H9 (cell line): ENCODE results near the gene PHF20. TPM values are rescaled to one million over a fixed set of nuclear protein-coding genes. Genes with fewer than 3 reads are reported as not detected.

Experiments
- DNase-seq: peaks from one replicate; pipeline ENCODE4 v3.0.0-alpha.2; 2017
- H2AFZ ChIP-seq: one replicate; pipeline ENCODE4 v1.6.1; 2013; ENCODE audit warnings: mild to moderate bottlenecking, low read length, control low read depth, moderate library complexity
- H2AK5ac ChIP-seq: 2 replicates; pipeline ENCODE4 v1.6.1; 2013; ENCODE audit warnings: low read length, control low read depth, mixed read lengths; ENCODE audit not compliant: insufficient read length
- H2BK120ac ChIP-seq: one replicate; pipeline ENCODE4 v1.6.1; 2013; ENCODE audit warnings: low read depth, mild to moderate bottlenecking, low read length, control low read depth, inconsistent platforms; ENCODE audit not compliant: poor library complexity, severe bottlenecking
- H2BK12ac ChIP-seq: 2 replicates; pipeline ENCODE4 v1.6.1; 2013; ENCODE audit warnings: low read length, control low read depth, mixed read lengths, low read depth; ENCODE audit not compliant: insufficient read length
- H2BK15ac ChIP-seq: 2 replicates; pipeline ENCODE4 v1.6.1; 2013; ENCODE audit warnings: low read depth, low read length, control low read depth
- H2BK20ac ChIP-seq: one replicate; pipeline ENCODE4 v1.6.1; 2013; ENCODE audit warnings: low read depth, mild to moderate bottlenecking, low read length, control low read depth, inconsistent platforms; ENCODE audit not compliant: poor library complexity, severe bottlenecking
- H2BK5ac ChIP-seq: 2 replicates; pipeline ENCODE4 v1.6.1; 2013; ENCODE audit warnings: low read length, control low read depth, mixed read lengths; ENCODE audit not compliant: insufficient read length
- H3K14ac ChIP-seq: 2 replicates; pipeline ENCODE4 v1.6.1; 2013; ENCODE audit warnings: low read length, control low read depth; ENCODE audit not compliant: insufficient read depth
- H3K18ac ChIP-seq: 2 replicates; pipeline ENCODE4 v1.6.1; 2013; ENCODE audit warnings: low read depth, mild to moderate bottlenecking, mixed read lengths, low read length, control low read depth; ENCODE audit not compliant: insufficient read length
- H3K23ac ChIP-seq: 2 replicates; pipeline ENCODE4 v1.6.1; 2013; ENCODE audit warnings: low read length, control low read depth, mixed read lengths, low read depth; ENCODE audit not compliant: insufficient read length
- H3K23me2 ChIP-seq: 2 replicates; pipeline ENCODE4 v1.6.1; 2013; ENCODE audit warnings: low read depth, mild to moderate bottlenecking, mixed read lengths, low read length, control low read depth; ENCODE audit not compliant: insufficient read length, poor library complexity, severe bottlenecking
- H3K27ac ChIP-seq: 2 replicates; pipeline ENCODE4 v1.5.1; 2013; ENCODE audit warnings: low read length, control low read depth, mixed read lengths, low read depth; ENCODE audit not compliant: insufficient read length
- H3K27me3 ChIP-seq: 2 replicates; pipeline ENCODE4 v1.6.1; 2013; ENCODE audit warnings: low read length, control low read depth, inconsistent platforms; ENCODE audit not compliant: insufficient read depth
- H3K4ac ChIP-seq: 2 replicates; pipeline ENCODE4 v1.6.1; 2013; ENCODE audit warnings: low read depth, mild to moderate bottlenecking, control low read depth, inconsistent platforms, low read length, moderate library complexity
- H3K4me1 ChIP-seq: 2 replicates; pipeline ENCODE4 v1.6.1; 2013; ENCODE audit warnings: low read length, control low read depth, inconsistent platforms; ENCODE audit not compliant: insufficient read depth
- H3K4me2 ChIP-seq: 2 replicates; pipeline ENCODE4 v1.6.1; 2013; ENCODE audit warnings: low read length, control low read depth, mixed read lengths; ENCODE audit not compliant: insufficient read length, insufficient read depth
- H3K56ac ChIP-seq: 2 replicates; pipeline ENCODE4 v1.6.1; 2013; ENCODE audit warnings: low read depth, mild to moderate bottlenecking, mixed read lengths, low read length, control low read depth; ENCODE audit not compliant: insufficient read length
- H3K79me1 ChIP-seq: 2 replicates; pipeline ENCODE4 v1.6.1; 2013; ENCODE audit warnings: low read depth, mild to moderate bottlenecking, moderate library complexity, low read length, control low read depth, inconsistent platforms; ENCODE audit not compliant: insufficient read depth, poor library complexity, severe bottlenecking
- H3K79me2 ChIP-seq: 2 replicates; pipeline ENCODE4 v1.6.1; 2013; ENCODE audit warnings: low read length, control low read depth, inconsistent platforms; ENCODE audit not compliant: insufficient read depth
- H3K9ac ChIP-seq: 2 replicates; pipeline ENCODE4 v1.6.1; 2013; ENCODE audit warnings: low read length, control low read depth, mixed read lengths; ENCODE audit not compliant: insufficient read length; ENCODE audit errors: extremely low read depth
- H3K9me3 ChIP-seq: one replicate; pipeline ENCODE4 v1.6.1; 2013; ENCODE audit warnings: low read depth, low read length, inconsistent platforms; ENCODE audit not compliant: control insufficient read depth
- H3T11ph ChIP-seq: one replicate; pipeline ENCODE4 v1.6.1; 2013; ENCODE audit warnings: mild to moderate bottlenecking, low read length, control low read depth, inconsistent platforms
- H4K20me1 ChIP-seq: one replicate; pipeline ENCODE4 v1.6.1; 2013; ENCODE audit not compliant: control insufficient read depth, insufficient read length, insufficient read depth
- H4K5ac ChIP-seq: 2 replicates; pipeline ENCODE4 v1.6.1; 2013; ENCODE audit warnings: low read depth, mild to moderate bottlenecking, mixed read lengths, low read length, control low read depth; ENCODE audit not compliant: insufficient read length
- H4K8ac ChIP-seq: replicated peaks from 2 replicates; pipeline ENCODE4 v1.6.1; 2013; ENCODE audit warnings: low read length, control low read depth, mixed read lengths, low read depth; ENCODE audit not compliant: insufficient read length
- H4K91ac ChIP-seq: 2 replicates; pipeline ENCODE4 v1.6.1; 2013; ENCODE audit warnings: low read depth, mild to moderate bottlenecking, moderate library complexity, mixed read lengths, low read length, control low read depth; ENCODE audit not compliant: insufficient read length
- H3K27ac Mint-ChIP-seq, 3 experiments: 2 replicates in 2 of 3; 3 replicates in 1 of 3; pipeline ENCODE4 v1.8.0; 2020 to 2021; ENCODE audit warnings: mixed read lengths in 3 of 3, mild to moderate bottlenecking in 1 of 3, moderate library complexity in 1 of 3
- H3K27me3 Mint-ChIP-seq: 2 replicates; pipeline ENCODE4 v1.8.0; 2021; ENCODE audit warnings: low read depth, mild to moderate bottlenecking, moderate library complexity, mixed read lengths
- H3K36me3 Mint-ChIP-seq, 3 experiments: 2 replicates in 2 of 3; 3 replicates in 1 of 3; pipeline ENCODE4 v1.8.0; 2020 to 2021; ENCODE audit warnings: low read depth in 3 of 3, mixed read lengths in 3 of 3; ENCODE audit not compliant: insufficient read depth in 1 of 3
- H3K4me1 Mint-ChIP-seq, 2 experiments: 2 replicates each; pipeline ENCODE4 v1.8.0; 2020; ENCODE audit warnings: mixed read lengths in 2 of 2
- H3K4me3 Mint-ChIP-seq, 2 experiments: 2 replicates in 1 of 2; 3 replicates in 1 of 2; pipeline ENCODE4 v1.8.0; 2020 to 2021; ENCODE audit warnings: mild to moderate bottlenecking in 2 of 2, mixed read lengths in 2 of 2, moderate library complexity in 1 of 2
- H3K9me3 Mint-ChIP-seq, 2 experiments: 2 replicates in 1 of 2; 3 replicates in 1 of 2; pipeline ENCODE4 v1.8.0; 2020; ENCODE audit warnings: mild to moderate bottlenecking in 2 of 2, mixed read lengths in 2 of 2, moderate library complexity in 1 of 2
- WGBS: extraction: QIAGEN DNeasy Blood & Tissue Kit; methylation state at CpG from one replicate; pipeline ENCODE4 v1.1.7; 2013; ENCODE audit warnings: missing lambda C conversion rate, low lambda C conversion rate, mixed read lengths; ENCODE audit not compliant: insufficient read length; ENCODE audit errors: extremely low coverage; 5-methylcytosine and 5-hydroxymethylcytosine counted together
- total RNA-seq: library from RNA; stranded (reverse); gene quantifications from 2 replicates; pipeline ENCODE4 v1.2.1, GENCODE V29; 2021
- TF ChIP-seq, protein P1 (sequence below): fragments of 200-600 bp; sonication (generic); conservative IDR thresholded peaks from 3 replicates; pipeline ENCODE4 v1.8.0; 2021; ENCODE audit warnings: antibody characterized with exemption, mild to moderate bottlenecking

Gene PHF20
- total RNA-seq, 1 experiment from 2014 or later = 50.3 TPM

DNA sequence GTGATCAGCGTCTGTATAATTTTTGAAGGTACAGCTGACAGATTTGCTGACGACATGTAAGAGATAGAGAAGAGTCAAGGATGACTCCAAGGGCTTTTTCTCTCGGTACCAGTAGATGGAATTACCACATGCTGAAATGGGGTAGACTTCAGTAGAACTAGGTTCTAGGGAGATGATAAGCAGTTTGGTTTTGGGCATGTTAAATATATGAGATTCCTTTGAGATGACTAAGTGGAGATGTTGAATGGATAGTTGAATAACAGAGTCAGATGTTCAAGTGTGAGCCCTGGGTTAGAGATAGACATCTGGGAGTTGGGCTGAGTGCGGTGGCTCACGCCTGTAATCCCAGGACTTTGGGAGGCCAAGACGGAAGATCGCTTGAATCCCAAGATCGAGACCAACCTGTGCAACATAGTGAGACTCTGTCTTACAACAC lies 50.0 kb downstream of the PHF20 start:
- Histone ChIP-seq H3K9ac (no peak overlapping the region), H3K4me1 (no peaks in the 10 kb centered on the region), H4K20me1 (no peaks in the 10 kb centered on the region), H2BK5ac (no peak overlapping the region), H2BK120ac (no peak overlapping the region), H4K8ac (no peak overlapping the region), H4K5ac (no peak overlapping the region), H3K27me3 (no peaks in the 10 kb centered on the region), H3K27ac (no peak overlapping the region), H3T11ph (no peak overlapping the region), H2BK15ac (no peak overlapping the region), H3K4ac (no peak overlapping the region), H3K23ac (no peak overlapping the region), H4K91ac (no peak overlapping the region), H3K9me3 (no peaks in the 10 kb centered on the region), H3K79me1 (no peaks in the 10 kb centered on the region), H3K18ac (no peak overlapping the region), H3K23me2 (no peaks in the 10 kb centered on the region), H2BK20ac (no peak overlapping the region), H3K79me2 (no peaks in the 10 kb centered on the region), H3K4me2 (no peak overlapping the region), H2BK12ac (no peak overlapping the region), H3K14ac (no peak overlapping the region), H2AK5ac (no peak overlapping the region), H3K56ac (no peak overlapping the region), H2AFZ (no peak overlapping the region)
- H3K9me3 Mint-ChIP-seq = no peaks in the 10 kb centered on the region; a peak in 1 of 5 replicates
- TF ChIP-seq, protein P1, sequence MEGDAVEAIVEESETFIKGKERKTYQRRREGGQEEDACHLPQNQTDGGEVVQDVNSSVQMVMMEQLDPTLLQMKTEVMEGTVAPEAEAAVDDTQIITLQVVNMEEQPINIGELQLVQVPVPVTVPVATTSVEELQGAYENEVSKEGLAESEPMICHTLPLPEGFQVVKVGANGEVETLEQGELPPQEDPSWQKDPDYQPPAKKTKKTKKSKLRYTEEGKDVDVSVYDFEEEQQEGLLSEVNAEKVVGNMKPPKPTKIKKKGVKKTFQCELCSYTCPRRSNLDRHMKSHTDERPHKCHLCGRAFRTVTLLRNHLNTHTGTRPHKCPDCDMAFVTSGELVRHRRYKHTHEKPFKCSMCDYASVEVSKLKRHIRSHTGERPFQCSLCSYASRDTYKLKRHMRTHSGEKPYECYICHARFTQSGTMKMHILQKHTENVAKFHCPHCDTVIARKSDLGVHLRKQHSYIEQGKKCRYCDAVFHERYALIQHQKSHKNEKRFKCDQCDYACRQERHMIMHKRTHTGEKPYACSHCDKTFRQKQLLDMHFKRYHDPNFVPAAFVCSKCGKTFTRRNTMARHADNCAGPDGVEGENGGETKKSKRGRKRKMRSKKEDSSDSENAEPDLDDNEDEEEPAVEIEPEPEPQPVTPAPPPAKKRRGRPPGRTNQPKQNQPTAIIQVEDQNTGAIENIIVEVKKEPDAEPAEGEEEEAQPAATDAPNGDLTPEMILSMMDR = no peak
- peak overlapping the region in 1 of 3 experiments; percentile 3; a peak in 2 of 7 replicates for H3K27ac Mint-ChIP-seq
- no CpG with 5 or more reads among the region's 8 CpGs for WGBS
- H3K36me3 Mint-ChIP-seq = peaks cover 2 to 18% (median 14%) of the 10 kb centered on the region in 3 experiments; a peak in 6 of 7 replicates
- peaks cover 2 to 5% of the 10 kb centered on the region in 2 experiments; a peak in 3 of 4 replicates for H3K4me1 Mint-ChIP-seq
- H3K4me3 Mint-ChIP-seq = no peak overlapping the region
- DNase-seq = no peak
- no peaks in the 10 kb centered on the region for H3K27me3 Mint-ChIP-seq
